Measurements from ENCODE around the gene STON2. TPM values are rescaled to one million over a fixed set of nuclear protein-coding genes. Genes with fewer than 3 reads are reported as not detected.
A peak's percentile ranks its signal among the peaks of the same experiment; 100 is the strongest.
"Not testable (repeated sequence)": the region's sequence is repeated elsewhere in the genome, so short reads cannot be mapped to it uniquely, and the experiment has no call there.

STON2 gene
- total RNA-seq, 2 experiments from 2014 or later: 0.13 TPM; not detected in 1

DNA sequence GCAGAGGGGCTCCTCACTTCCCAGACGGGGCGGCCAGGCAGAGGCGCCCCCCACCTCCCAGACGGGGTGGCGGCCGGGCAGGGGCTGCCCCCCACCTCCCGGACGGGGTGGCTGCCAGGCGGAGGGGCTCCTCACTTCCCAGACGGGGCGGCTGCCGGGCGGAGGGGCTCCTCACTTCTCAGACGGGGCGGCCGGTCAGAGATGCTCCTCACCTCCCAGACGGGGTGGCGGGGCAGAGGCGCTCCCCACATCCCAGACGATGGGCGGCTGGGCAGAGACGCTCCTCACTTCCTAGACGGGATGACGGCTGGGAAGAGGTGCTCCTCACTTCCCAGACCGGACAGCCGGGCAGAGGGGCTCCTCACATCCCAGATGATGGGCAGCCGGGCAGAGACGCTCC lies 155.7 kb downstream of the STON2 start:
- H3K27me3 Mint-ChIP-seq (ENCODE audit: low read depth); CTCF ChIA-PET; H3K4me3 Mint-ChIP-seq; POLR2A ChIA-PET; H3K36me3 Mint-ChIP-seq (ENCODE audit: low read depth); H3K4me1 Mint-ChIP-seq (ENCODE audit: low read depth); ATAC-seq; H3K9me3 Mint-ChIP-seq (ENCODE audit: insufficient read depth); DNase-seq; H3K27ac Mint-ChIP-seq: not testable (repeated sequence)

DNA sequence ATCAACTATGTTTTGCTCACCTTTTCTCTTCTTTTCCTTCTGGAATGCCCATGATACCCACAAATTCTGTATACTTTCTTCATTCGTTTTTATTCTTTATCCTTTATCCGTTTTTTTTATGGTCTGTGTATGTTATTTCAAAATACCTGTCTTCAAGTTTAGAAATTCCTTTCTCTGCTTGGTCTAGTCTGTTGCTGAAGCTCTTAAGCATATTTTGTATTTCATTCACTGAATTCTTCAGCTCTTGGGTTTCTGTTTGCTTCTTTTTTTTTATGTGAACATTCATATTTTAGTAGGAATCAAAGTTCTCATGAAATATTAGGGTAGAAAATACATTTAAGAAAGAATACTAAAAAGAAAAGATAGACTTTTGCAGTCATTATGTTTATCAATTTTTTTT lies 156.6 kb downstream of the STON2 start:
- POLR2A ChIA-PET: no interaction called here
- DNase-seq: no peak
- ATAC-seq: no peak

DNA sequence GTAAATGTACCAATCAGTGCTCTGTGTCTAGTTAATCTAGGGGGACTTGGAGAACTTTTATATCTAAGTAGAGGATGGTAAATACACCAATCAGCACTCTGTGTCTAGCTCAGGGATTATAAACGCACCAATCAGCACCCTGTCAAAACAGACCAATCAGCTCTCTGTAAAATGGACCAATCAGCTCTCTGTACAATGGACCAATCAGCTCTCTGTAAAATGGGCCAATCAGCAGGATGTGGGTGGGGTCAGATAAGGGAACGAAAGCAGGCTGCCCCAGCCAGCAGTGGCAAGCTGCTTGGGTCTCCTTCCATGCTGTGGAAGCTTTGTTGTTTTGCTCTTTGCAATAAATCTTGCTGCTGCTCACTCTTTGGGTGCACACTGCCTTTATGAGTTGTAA lies 163.3 kb downstream of the STON2 start:
- H3K9me3 Mint-ChIP-seq (ENCODE audit: insufficient read depth); POLR2A ChIA-PET; H3K4me1 Mint-ChIP-seq (ENCODE audit: low read depth); ATAC-seq; DNase-seq; H3K4me3 Mint-ChIP-seq; H3K27ac Mint-ChIP-seq; CTCF ChIA-PET; H3K36me3 Mint-ChIP-seq (ENCODE audit: low read depth); H3K27me3 Mint-ChIP-seq (ENCODE audit: low read depth): not testable (repeated sequence)

More for the DNA sequence above, 156.6 kb downstream of the STON2 start:
- Mint-ChIP-seq H3K27ac (no peak overlapping the region), H3K27me3 (ENCODE audit: low read depth) (peaks cover 3% of the 10 kb centered on the region), H3K36me3 (ENCODE audit: low read depth) (no peaks in the 10 kb centered on the region), H3K4me1 (ENCODE audit: low read depth) (peaks cover 8% of the 10 kb centered on the region), H3K4me3 (no peak overlapping the region), H3K9me3 (ENCODE audit: insufficient read depth) (peaks cover 9% of the 10 kb centered on the region)
- CTCF ChIA-PET: interaction anchor here (0.7 kb wide), 2 partner anchors 23 to 221 kb away, joined by 3 read pairs; no protein-coding TSS in a partner anchor

DNA sequence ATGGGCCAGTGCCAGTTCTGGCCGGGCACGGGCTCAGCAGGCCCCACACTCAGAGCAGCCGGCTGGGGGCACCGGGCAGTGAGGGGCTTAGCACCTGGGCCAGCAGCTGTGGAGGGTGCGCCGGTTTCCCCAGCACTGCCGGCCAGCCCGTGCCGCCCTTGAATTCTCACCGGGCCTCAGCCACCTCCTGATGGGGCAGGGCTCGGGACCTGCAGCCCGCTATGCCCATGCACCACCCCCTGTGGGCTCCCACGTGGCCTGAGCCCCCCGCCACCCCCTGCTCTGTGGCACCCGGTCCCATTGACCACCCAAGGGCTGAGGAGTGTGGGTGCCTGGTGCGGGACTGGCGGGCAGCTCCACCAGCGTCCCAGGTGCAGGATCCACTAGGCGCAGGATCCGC lies 164.0 kb downstream of the STON2 start:
- peaks cover 6% of the 10 kb centered on the region for H3K27me3 Mint-ChIP-seq (ENCODE audit: low read depth)
- no peak overlapping the region for H3K27ac Mint-ChIP-seq
- no peaks in the 10 kb centered on the region for H3K4me1 Mint-ChIP-seq (ENCODE audit: low read depth)
- H3K9me3 Mint-ChIP-seq (ENCODE audit: insufficient read depth): no peaks in the 10 kb centered on the region
- no peak for ATAC-seq
- no peak overlapping the region for H3K4me3 Mint-ChIP-seq
- CTCF ChIA-PET: no interaction called here
- H3K36me3 Mint-ChIP-seq (ENCODE audit: low read depth): no peaks in the 10 kb centered on the region
- POLR2A ChIA-PET: no interaction called here
- DNase-seq: no peak

DNA sequence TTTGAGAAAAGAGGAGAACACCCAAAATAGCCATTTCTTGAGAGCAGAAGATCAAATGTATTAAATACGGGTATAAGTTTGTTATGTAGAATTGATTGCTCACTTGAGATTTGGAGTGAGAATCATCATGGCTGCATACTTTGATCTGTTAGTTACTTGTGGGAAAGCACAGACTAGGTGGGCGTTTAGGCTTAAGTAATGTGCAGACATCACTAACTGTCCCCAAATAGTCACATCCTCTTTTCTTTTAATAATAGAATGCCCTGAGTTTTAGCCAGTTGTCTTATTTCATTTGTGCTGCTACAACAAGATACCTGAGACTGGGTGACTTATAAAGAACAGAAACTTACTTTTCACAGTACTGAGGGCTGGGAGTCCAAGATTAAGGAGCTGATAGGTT lies 165.0 kb downstream of the STON2 start:
- no peak overlapping the region for H3K27ac Mint-ChIP-seq
- ATAC-seq (no peak), DNase-seq (no peak)
- H3K4me3 Mint-ChIP-seq: no peak overlapping the region
- CTCF ChIA-PET: no interaction called here
- POLR2A ChIA-PET: no interaction called here
- H3K36me3 Mint-ChIP-seq (ENCODE audit: low read depth): no peaks in the 10 kb centered on the region
- H3K27me3 Mint-ChIP-seq (ENCODE audit: low read depth): peaks cover 6% of the 10 kb centered on the region
- H3K9me3 Mint-ChIP-seq (ENCODE audit: insufficient read depth): no peaks in the 10 kb centered on the region
- no peaks in the 10 kb centered on the region for H3K4me1 Mint-ChIP-seq (ENCODE audit: low read depth)

DNA sequence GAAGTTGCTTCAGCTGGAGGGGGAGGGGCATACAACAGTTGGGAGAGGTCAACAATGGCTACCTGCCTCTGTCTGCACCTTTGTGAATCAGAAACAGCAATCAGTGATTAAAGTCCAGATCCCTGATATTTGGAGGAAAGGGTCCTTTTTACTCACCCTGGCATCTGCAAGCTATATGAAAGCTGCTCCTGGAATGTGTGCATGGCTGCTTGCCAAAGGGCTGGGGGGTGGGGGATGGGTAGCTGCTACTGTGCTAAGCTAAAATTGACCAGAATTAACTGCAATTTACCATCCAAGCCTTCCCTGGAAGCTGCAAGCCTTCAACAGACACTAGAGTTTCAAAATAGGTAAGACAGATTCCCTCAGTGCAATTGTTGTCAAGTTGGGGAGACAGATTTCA lies 165.8 kb downstream of the STON2 start:
- DNase-seq (no peak), ATAC-seq (no peak)
- POLR2A ChIA-PET: no interaction called here
- Mint-ChIP-seq H3K27ac (no peak overlapping the region), H3K9me3 (ENCODE audit: insufficient read depth) (no peaks in the 10 kb centered on the region), H3K27me3 (ENCODE audit: low read depth) (peaks cover 4% of the 10 kb centered on the region), H3K4me1 (ENCODE audit: low read depth) (no peaks in the 10 kb centered on the region), H3K4me3 (no peak overlapping the region), H3K36me3 (ENCODE audit: low read depth) (no peaks in the 10 kb centered on the region)
- CTCF ChIA-PET: no interaction called here

DNA sequence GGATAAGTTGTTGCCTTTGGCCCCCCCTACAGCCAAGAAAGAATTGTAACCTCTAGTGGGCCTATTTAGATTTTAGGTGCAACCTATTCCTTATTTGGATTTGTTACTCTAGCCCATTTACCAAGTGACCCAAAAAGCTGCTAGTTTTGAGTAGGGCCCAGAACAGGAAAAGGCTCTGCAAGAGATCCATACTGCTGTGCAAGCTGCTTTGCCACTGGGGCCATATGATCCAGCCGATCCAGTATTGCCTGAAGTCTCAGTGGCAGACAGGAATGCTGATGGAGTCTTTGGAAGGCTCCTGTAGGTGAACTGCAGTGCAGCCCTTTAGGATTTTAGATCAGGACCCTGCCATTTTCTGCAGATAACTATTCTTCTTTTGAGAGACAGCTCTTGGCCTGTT lies 166.5 kb downstream of the STON2 start:
- CTCF ChIA-PET: no interaction called here
- H3K4me1 Mint-ChIP-seq (ENCODE audit: low read depth): no peaks in the 10 kb centered on the region
- H3K9me3 Mint-ChIP-seq (ENCODE audit: insufficient read depth): no peaks in the 10 kb centered on the region
- H3K4me3 Mint-ChIP-seq: no peak overlapping the region
- H3K27me3 Mint-ChIP-seq (ENCODE audit: low read depth): peaks cover 4% of the 10 kb centered on the region
- no peaks in the 10 kb centered on the region for H3K36me3 Mint-ChIP-seq (ENCODE audit: low read depth)
- DNase-seq (no peak), ATAC-seq (no peak)
- H3K27ac Mint-ChIP-seq: no peak overlapping the region
- POLR2A ChIA-PET: no interaction called here

DNA sequence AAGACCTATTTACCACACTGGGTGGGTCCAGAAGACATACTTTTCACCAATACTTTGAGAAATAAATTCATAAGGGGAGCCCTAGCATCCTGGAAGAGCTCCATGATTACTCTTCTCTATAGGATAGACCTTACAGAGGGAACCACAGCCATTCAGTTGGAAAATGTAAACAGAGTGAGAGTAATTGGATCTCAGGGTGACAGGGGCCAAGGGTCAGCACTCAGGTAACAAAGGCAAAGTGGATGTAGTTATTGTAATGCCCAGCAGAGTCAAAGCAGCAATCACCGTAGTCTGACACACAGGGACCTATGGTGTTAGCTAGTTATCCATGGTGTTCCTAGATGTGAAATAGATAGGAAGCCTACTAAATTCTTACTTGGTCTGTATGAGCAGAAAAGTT lies 168.6 kb downstream of the STON2 start:
- ChIA-PET POLR2A (no interaction called here), CTCF (no interaction called here)
- H3K9me3 Mint-ChIP-seq (ENCODE audit: insufficient read depth): no peaks in the 10 kb centered on the region
- no peak overlapping the region for H3K27ac Mint-ChIP-seq
- DNase-seq (no peak), ATAC-seq (no peak)
- no peak overlapping the region for H3K4me3 Mint-ChIP-seq
- H3K27me3 Mint-ChIP-seq (ENCODE audit: low read depth): no peaks in the 10 kb centered on the region
- H3K4me1 Mint-ChIP-seq (ENCODE audit: low read depth): no peaks in the 10 kb centered on the region
- H3K36me3 Mint-ChIP-seq (ENCODE audit: low read depth): no peaks in the 10 kb centered on the region

DNA sequence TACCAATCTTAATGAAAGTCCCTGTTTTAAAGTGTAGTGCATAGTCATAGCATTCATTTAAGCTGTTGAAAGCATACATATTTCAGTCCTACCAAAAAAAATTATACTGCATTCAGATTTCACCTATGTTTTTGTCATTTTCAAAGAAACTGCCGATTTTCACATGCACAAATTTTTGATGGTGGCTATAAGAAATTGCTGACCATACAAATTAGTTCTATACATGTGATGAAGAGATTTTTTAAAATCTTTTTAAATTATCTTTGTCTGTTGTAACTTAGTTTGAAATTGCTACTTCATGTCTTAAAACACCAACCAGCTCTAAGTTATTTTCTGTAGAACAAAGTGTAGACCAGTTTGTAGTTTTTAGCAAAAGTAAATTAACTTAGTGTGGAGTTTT lies 175.9 kb downstream of the STON2 start:
- POLR2A ChIA-PET: no interaction called here
- peaks cover 10% of the 10 kb centered on the region for H3K4me1 Mint-ChIP-seq (ENCODE audit: low read depth)
- no peak overlapping the region for H3K27ac Mint-ChIP-seq
- H3K9me3 Mint-ChIP-seq (ENCODE audit: insufficient read depth): no peaks in the 10 kb centered on the region
- DNase-seq: no peak
- ATAC-seq: no peak
- H3K36me3 Mint-ChIP-seq (ENCODE audit: low read depth): peaks cover 8% of the 10 kb centered on the region
- no peak overlapping the region for H3K4me3 Mint-ChIP-seq
- peaks cover 2% of the 10 kb centered on the region for H3K27me3 Mint-ChIP-seq (ENCODE audit: low read depth)
- CTCF ChIA-PET: interaction anchor here (1.0 kb wide), 1 partner anchor 240 kb away, joined by 3 read pairs; no protein-coding TSS in a partner anchor

DNA sequence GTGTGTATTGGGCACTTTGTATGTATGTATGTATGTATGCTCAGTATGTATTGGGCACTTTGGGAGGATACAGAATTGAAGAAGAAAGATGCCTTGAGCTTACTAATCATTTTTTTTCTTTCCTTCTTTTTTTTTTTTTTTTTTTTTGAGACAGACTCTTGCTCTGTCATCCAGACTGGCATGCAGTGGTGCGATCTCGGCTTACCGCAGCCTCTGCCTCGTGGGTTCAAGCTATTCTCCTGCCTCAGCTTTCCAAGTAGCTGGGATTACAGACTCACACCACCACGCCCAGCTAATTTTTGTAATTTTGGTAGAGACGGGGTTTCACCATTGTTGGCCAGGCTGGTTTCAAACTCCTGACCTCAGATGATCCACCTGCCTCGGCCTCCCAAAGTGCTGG lies 176.3 kb downstream of the STON2 start:
- H3K9me3 Mint-ChIP-seq (ENCODE audit: insufficient read depth); DNase-seq; H3K36me3 Mint-ChIP-seq (ENCODE audit: low read depth); ATAC-seq; H3K4me3 Mint-ChIP-seq; POLR2A ChIA-PET; H3K27ac Mint-ChIP-seq; H3K27me3 Mint-ChIP-seq (ENCODE audit: low read depth): not testable (repeated sequence)
- H3K4me1 Mint-ChIP-seq (ENCODE audit: low read depth): peaks cover 10% of the 10 kb centered on the region
- CTCF ChIA-PET: interaction anchor here (1.0 to 1.5 kb wide), 3 partner anchors 28 to 241 kb away, joined by 3 read pairs; no protein-coding TSS in a partner anchor

DNA sequence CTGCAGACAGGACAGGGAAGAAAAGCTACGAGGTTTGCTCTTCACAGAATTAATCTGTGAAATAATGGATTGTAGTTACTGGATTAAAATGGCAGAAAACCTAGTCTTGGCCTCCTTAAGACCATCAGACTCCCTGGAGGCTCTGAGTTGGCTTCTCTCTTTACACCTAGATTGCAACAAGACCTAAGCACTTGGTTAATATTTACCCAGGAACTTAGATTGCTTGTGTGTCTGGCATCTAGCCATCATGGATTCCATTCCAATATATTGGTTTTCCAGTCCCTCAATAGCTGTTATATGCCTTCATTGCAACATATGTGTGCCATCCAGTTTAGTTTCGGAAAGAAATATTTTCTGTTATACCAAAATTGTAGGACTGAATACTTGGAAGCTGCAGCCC lies 177.4 kb downstream of the STON2 start:
- DNase-seq: no peak
- Mint-ChIP-seq H3K27ac (no peak overlapping the region), H3K27me3 (ENCODE audit: low read depth) (peaks cover 2% of the 10 kb centered on the region), H3K4me1 (ENCODE audit: low read depth) (peaks cover 16% of the 10 kb centered on the region), H3K4me3 (no peak overlapping the region), H3K36me3 (ENCODE audit: low read depth) (peaks cover 10% of the 10 kb centered on the region), H3K9me3 (ENCODE audit: insufficient read depth) (no peaks in the 10 kb centered on the region)
- CTCF ChIA-PET: interaction anchor here (0.8 to 1.5 kb wide), 3 partner anchors 29 to 230 kb away, joined by 3 read pairs; no protein-coding TSS in a partner anchor
- no peak for ATAC-seq
- POLR2A ChIA-PET: no interaction called here

DNA sequence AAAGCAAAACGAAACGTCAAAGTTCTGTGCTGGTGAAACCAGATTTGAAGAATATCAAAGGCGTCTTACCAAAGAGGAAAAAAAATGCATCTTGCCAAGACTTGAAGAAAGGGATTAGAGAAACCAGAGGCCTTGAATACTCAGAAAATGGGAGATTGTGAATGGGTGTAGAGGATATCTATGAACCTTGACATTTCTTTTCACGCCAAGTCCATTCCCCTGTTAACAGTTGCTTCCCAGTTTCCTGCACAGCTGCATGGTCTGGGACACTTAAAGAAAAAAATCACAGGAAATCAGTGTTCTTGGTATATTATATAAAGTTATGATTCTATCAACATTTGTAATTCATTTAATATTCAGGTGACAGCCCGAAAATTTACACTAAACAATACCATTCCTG lies 178.0 kb downstream of the STON2 start:
- ChIA-PET CTCF (no interaction called here), POLR2A (no interaction called here)
- Mint-ChIP-seq H3K36me3 (ENCODE audit: low read depth) (peaks cover 13% of the 10 kb centered on the region), H3K4me1 (ENCODE audit: low read depth) (peaks cover 21% of the 10 kb centered on the region), H3K4me3 (peak overlapping the region; percentile 93), H3K27me3 (ENCODE audit: low read depth) (peaks cover 2% of the 10 kb centered on the region), H3K9me3 (ENCODE audit: insufficient read depth) (no peaks in the 10 kb centered on the region), H3K27ac (peak overlapping the region; percentile 98)
- ATAC-seq (no peak), DNase-seq (no peak)

DNA sequence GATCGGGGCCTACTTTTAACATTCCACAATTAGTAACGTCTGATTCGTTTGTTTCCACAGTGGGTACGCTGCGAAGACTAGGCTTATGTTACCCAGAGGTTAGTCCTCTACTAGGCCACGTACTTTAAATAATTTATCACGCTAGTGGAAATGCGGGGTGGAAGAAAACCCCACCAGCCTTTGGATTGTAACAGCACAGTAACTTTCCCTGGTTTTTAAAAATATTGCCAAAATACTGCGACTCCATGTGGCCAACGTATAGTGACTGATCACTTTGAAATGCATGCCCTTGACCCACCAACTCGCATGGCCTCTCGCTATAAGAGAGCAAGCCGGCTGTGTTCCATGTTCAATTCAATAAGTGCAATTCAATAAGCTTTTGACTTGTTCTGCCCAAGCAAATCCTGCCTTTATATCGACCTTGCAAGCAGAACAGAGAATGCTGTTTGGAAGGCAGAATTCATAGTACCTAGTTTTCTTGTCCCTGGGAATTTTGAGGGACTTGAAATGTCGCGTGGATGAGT lies 178.5 kb downstream of the STON2 start:
- Mint-ChIP-seq H3K4me1 (ENCODE audit: low read depth) (peaks cover 26% of the 10 kb centered on the region), H3K4me3 (peak overlapping the region; percentile 93), H3K27me3 (ENCODE audit: low read depth) (peaks cover 2% of the 10 kb centered on the region), H3K9me3 (ENCODE audit: insufficient read depth) (no peaks in the 10 kb centered on the region), H3K27ac (peak overlapping the region; percentile 98), H3K36me3 (ENCODE audit: low read depth) (peaks cover 16% of the 10 kb centered on the region)
- ATAC-seq (no peak), DNase-seq (no peak)
- ChIA-PET CTCF (interaction anchor here (0.7 to 1.0 kb wide), 3 partner anchors 52 to 280 kb away, joined by 3 to 6 read pairs (median 6); partner anchors contain the start of gene CEP128), POLR2A (interaction anchor here (0.6 to 1.8 kb wide), 14 partner anchors 9 to 310 kb away, joined by 3 to 12 read pairs (median 4); partner anchors contain the start of gene CEP128)
